Fibroblast of lung (primary cell): ENCODE data around the gene HIGD1A.

Experiments
- CTCF ChIP-seq, 2 donors: IDR thresholded peaks in 1 of 2; conservative IDR thresholded peaks in 1 of 2; 1 replicate in 1 of 2; 2 replicates in 1 of 2; pipeline ENCODE4 v1.5.1; 2011 to 2012; ENCODE audit warnings: low read length in 2 of 2, control low read depth in 1 of 2, inconsistent platforms in 1 of 2, low read depth in 1 of 2, mild to moderate bottlenecking in 1 of 2
- EZH2 ChIP-seq: IDR thresholded peaks from 2 replicates; pipeline ENCODE4 v1.5.1; 2012; ENCODE audit warnings: low read length, control low read depth, mild to moderate bottlenecking; ENCODE audit errors: missing control alignments

- TF ChIP-seq EZH2 = no peak
- TF ChIP-seq CTCF (conservative IDR thresholded peaks at IDR 0.05 in 1 of 2, IDR thresholded peaks at IDR 0.05 in 1 of 2; ENCODE audit: low read depth in 1 of 2, low read length in 2 of 2) = no peak
Measured at GRCh38 chr3:42773409-42773751, 30.9 kb downstream of the HIGD1A start.
